ENCODE data around the gene OSTF1.

The OSTF1 gene

DNA sequence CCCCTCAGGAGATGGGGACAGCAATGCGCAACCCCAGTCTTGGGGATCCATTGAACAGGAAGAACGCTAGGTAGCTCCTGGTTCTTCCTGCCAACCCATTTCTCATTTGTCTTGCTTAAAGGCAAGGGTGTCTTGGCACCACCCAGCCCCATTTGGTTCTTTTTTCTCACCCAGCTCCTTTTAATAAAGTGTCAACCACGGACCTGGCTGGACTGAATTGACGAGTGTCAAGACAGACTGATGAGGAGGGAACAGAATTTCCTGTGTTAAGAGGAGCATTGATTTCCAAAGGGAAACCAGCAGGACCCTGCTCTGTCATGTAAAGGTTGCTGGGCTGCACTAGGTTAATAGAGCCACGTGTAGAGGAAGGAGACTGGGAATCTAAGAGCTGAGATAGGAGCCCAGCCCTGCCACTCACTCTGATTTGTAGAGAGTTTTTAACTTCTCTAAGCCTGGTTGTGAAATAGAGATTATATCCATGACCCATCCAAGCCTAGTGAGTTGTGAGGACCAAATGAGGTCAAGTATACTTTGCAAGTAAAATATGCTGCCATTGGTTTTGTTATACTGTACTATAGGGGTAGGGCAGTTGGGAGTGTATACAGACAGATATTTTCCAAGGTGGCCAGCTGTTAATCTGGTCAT, 33.7 kb downstream of the OSTF1 start:
- no peak for DNase-seq (ENCODE audit: low read depth)

DNA sequence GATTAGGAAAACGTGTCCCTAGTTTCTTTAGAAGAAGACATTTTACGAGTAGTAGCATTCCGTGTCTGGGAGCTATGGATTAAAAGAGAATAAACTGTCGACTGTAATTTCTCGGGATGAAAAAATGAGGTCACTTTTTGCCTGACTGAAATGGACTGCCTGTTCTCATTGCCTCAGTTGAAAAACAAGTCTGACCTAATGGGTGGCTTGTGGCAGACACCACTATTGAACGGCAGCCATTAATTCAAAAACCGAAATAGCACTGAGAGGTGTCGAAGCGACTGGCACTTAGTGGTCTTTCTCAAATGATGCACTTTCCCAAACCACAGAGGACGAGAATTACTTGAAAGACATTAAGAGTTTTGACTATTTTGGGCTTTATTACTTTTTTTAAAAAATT, 35.4 kb downstream of the OSTF1 start:
- DNase-seq (ENCODE audit: low read depth) = no peak

DNA sequence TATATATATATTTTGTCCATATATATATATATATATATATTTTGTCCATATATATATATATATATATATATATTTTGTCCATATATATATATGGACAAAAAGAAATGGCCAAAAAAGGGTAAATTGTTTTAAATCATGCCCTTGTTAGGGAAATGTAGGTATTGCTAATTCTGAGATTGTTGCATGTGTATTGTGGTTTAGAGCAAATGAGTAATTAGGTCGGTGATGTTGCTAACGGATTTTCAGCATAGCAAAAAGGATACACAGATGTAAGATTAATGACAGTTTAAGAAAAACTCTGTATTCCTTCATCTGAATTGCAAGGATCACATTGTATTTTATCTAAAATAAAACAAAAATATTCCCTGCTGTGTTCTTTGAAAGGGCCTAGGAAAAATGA, 40.2 kb downstream of the OSTF1 start:
- DNase-seq (ENCODE audit: low read depth) = no peak

DNA sequence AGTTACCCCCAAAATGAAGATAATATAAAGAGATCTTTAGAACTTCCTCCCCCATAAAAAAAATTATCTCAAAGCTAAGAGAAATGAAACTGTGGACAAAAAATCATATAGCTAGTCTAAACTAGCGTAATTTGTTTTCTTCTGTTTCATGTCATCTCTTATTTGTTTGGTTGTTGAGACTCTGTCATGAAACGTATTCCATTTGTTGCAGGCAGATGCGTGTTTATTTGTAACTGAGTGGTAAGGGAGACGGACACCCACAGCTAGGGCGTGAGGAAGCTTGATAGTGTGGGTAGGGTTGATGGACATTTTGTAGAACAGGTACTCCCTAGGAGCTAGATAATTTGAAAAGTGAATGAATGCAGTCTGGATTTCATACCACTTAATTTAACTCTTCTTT, 41.9 kb downstream of the OSTF1 start:
- no peak for DNase-seq (ENCODE audit: low read depth)

DNA sequence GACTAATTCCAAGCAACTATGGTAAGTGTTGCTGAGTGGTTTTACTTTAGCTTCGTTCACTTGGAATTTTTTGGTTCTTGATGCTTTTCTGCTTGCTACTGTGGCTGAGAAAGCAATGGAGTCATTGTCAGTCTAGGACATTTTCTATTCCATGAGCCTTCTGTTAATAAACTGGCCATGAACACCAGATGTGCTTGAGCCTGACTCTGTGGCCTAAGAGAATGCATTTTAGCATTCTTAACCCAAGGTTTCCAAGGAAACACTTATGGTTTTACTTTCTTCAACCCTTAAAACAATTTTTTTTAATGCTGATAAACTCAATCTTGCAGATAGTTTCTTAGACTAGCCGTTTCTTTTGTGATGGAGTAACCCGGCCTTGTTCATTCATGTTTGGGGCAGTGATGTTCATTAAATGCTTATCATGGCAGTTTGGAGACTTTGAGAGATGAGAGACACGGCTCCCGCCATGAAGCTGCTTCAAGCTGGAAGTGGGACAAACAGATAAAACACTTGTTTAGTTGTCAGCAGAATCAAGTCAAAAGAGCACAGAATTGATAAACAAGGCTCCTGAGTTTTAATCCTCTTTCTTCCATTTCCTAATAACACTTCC, 42.4 kb downstream of the OSTF1 start:
- no peak for DNase-seq (ENCODE audit: low read depth)

DNA sequence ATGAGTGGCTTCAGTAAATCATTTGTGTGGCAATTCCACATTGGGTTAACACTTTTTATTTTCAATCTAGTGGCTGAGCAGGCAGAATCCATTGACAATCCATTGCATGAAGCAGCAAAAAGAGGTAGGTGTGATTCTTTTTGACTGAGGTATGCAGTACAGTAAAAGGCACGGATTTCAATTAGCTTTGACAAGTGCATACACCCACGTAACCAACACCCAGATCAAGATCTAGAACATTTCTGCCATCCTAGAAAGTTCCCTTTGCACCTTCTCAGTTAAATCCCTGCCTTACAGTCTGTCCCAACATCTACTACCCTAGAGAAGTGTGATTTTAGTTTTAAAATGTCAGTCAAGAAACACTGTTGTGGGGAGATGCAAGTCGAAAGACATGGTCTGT, 43.4 kb downstream of the OSTF1 start:
- no peak for DNase-seq (ENCODE audit: low read depth)

DNA sequence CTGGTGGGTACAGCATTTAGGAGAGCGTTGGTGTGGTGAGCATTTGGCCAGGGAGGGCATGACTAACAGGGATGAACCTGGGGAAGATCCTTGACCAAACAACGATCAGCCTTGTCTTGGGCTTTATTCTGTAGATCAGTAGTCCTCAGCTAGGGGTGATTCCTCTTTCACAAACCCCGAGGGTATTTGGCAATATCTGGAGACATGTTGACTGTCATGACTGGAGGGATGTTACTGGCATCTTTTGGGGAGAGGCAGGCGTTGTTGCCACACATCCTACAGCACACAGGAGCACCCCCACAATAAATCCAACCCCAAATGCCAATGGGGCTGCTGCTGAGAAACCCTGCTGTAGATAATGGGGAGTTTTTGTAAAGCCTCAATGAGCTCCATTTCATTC, 43.9 kb downstream of the OSTF1 start:
- DNase-seq (ENCODE audit: low read depth) = no peak

DNA sequence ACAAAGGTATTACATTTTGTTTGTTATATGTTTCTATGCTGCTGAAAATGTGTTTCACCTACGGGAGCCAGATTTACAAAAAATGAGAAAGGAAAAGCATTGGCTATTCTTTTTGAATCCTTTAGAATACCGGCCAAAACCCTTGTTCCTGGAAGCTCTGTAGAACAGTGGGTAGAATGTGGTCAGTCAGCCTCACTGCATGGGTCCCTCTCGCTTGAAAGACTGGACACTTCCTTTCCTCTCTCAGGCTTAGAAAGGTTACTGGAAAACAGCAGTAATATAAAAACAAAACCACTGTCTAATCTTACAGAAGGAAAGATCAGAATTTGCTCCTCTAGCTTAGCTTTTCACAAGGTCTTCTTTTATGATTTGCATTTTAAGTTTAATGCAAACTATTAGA, 45.1 kb downstream of the OSTF1 start:
- DNase-seq (ENCODE audit: low read depth) = no peak

DNA sequence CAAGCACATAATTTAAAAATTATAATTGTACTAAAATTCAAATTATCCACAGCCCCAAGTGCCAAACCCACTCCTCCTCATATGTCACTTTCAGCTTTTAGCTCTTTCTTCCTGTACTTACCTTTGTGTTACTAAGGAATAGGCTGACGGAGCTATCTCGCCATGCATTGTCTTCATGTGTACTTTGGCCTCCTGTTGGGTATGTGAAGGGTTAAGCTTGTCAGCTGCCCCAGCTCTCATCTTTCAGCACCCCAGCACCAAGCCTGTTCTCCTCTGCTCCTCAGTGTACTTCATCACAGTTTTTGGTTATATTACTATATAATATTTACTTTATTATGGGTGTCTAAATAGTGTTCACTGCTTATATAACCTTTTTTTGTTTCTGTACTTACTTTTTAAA, 46.2 kb downstream of the OSTF1 start:
- DNase-seq (ENCODE audit: low read depth) = no peak

DNA sequence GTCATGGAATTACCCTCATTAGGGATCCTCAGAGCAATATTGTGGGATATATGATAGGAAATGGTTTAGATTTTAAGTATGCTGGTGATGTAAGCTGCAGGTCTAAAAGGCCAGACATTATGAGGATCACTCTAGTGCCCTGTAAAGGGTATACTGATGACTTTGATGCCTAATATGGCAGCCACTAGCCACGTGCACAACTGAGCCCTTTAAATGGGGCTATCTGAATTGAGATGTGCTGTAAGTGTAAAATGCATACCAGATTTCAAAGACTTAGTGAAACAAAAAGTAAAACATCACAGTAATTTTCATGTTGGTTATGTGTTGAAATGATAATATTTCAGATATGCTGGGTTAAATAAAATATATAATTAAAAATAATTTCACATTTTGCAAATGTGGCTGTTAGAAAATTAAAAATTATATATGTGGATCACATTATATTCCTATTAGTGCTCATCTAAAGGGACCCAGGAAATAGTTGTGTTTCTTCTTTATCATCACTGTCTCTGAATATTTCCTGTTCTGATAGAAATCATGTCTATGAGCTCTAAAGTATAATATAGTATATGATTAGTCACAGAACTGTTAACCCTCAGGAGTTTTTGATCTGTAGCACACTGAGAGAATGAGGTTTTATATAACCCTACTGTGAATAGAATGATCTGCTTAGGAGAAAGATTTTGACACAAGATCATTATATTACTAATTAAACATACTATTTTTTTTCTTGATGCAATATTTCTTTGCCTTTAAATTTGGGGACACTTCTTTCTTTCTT, 50.1 kb downstream of the OSTF1 start:
- no peak for DNase-seq (ENCODE audit: low read depth)

DNA sequence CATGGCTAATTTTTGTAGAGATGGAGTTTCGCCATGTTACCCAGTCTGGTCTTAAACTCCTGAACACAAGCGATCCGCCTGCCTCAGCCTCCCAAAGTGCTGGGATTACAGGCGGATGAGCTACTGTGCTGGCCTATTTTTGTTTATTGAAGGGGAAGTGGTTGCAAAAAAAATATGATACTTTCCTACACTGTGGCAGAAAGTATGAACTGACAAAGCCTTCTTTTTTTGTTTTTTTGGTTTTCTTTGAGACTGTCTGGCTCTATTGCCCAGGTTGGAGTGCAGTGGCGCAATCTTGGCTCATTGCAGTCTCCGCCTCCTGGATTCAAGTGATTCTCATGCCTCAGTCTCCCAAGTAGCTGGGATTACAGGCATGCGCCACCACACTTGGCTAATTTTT, 50.9 kb downstream of the OSTF1 start:
- DNase-seq (ENCODE audit: low read depth) = no peak

DNA sequence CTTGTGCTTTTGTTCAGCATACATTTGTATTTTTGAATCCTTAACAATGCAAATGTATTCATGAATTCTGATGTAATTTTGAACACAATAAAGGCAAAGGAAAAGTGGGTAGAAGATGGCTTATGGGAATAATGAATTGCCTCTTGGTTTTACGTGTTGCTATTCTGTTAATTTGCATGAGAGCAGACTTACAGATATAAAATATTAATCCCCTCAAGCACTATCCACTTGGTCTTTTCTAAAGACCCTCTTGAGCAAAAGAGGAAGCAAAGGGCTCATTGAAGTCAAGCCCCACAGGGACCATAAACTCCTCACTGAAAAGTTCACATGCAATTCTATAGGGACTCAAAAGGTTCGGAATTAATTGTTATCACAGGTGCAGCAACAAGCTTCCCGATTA, 51.9 kb downstream of the OSTF1 start:
- no peak for DNase-seq (ENCODE audit: low read depth)

DNA sequence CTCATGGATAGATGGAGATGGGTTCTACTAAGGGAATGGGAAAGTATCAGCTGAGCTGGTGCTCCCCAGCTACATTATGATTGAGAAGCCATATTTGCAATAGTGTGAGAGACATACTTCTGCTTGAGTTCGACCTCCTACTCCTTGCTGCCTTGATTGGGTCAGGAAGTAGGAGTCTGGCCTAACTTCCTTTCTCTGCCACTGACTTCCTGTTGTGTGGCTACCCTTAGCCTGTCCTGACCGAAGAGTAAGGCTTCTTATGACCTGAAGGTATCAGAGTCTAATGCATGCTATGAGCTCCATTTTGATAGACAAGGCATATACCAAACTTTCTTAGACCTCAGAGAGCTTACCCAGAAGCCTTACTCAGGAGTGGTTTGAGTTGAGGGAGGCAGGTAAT, 53.9 kb downstream of the OSTF1 start:
- DNase-seq (ENCODE audit: low read depth) = no peak

DNA sequence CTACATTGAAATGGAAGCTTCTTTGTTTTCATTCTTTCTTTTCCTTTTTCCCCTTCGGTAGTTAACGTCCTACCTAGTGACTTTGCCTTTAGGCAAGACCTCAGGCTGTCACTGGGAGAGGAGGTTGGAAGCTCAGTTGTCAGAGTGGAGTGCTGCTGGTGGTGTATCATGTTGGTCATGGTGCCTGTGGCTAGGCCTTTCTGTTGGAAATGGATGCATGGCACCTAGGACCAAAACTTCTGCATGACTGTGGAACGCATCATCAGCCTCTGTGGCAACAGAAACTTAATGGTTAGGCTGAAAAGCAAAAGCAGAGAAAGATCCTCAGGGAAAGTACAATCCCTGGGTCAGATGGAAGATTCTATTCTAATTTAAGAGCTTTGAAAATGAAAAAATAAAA, 57.9 kb downstream of the OSTF1 start:
- no peak for DNase-seq (ENCODE audit: low read depth)

DNA sequence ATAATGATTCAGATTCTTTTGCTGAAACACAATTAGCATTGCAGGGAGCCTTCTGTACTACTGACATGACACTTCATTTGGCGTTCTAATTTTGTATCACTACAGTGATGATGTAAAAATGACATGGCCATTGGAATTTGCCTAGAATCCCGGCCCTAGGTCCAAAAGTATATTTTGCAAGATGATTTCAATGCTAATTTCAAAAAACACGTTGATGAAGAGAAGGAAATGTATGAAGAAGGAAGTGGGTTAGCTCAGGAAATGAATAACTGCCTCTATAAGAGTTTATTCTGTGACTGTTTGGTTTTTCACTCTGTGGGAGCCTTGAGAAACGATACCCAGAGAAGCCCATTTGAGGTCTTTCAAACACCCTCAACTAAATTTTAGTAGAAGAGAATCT, 59.3 kb downstream of the OSTF1 start:
- DNase-seq (ENCODE audit: low read depth) = no peak

DNA sequence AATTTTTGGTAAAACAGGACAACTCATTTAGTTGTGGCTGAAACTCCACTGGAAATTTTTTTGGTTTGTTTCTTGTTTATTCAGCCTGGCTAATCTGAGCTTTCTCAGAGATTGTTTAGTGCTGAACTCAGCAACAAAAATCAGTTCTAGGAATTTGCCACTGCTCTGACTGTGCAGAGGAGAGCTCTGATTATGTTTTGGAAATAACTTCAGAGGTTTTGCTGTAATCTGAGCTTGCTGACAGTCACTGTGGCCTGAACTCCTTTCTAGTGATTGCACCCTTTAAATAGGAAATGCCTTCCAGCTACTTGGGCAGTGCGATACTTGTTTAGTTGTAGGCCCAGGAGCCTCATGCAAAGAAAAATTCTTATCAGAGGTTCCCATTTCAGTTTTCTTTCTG, 60.2 kb downstream of the OSTF1 start:
- DNase-seq (ENCODE audit: low read depth) = peak; percentile 89

DNA sequence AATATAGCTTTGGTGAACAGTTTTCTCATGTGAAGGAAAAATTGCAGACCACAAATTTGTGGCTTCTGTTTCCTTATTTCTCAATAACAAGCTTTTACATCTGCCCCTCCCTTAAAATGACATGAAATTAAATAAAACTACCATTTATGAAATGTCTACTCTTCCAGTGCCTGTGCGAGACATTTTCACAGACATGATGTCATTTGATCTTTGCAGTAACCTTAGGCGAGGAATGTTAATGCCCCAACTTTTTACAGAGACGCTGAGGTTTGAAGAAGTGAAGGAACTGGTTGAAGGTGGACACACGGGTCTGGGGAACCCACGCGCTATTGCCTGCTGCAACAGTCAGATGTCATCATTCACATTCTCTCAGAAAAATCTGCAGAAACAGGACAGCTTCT, 61.5 kb downstream of the OSTF1 start:
- no peak for DNase-seq (ENCODE audit: low read depth)

DNA sequence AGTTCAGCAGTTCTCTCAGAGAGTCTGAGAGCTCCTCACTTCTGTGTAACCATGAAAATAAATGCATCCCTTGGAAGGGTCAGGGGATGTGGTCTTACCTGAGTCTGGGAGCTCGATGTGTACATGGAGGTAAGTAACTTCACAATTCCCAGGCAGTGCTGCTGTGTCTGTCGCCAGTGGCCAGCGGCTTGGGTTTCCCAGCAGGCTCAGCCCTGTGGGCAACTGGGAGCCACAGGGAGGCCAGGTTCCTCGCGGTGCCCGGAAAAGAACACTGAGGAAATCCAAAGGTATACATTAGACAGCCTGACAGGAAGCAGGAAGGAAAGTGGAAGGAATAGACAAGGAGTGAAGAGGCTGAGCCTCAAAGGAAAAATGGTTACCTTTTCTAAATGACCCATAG, 62.2 kb downstream of the OSTF1 start:
- no peak for DNase-seq (ENCODE audit: low read depth)

DNA sequence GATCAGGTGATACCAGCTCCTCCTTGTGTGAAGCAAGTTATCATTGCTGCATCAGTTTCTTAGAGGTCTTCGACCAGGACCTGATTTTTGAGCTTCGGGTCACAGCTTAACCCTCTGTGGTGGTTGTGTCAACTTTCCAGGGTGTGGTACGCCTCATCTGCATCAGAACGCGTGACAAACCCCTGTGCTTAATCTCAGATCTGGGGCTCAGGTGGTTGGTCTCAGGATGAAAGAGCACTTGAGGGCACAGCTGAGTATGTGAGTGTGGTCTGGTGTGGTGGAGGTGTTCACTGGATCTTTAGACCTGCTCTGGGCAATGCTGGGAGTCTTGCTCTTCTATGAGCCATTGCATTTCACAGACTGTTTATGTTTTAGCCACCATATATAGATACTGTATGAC, 64.1 kb downstream of the OSTF1 start:
- DNase-seq (ENCODE audit: low read depth) = no peak

DNA sequence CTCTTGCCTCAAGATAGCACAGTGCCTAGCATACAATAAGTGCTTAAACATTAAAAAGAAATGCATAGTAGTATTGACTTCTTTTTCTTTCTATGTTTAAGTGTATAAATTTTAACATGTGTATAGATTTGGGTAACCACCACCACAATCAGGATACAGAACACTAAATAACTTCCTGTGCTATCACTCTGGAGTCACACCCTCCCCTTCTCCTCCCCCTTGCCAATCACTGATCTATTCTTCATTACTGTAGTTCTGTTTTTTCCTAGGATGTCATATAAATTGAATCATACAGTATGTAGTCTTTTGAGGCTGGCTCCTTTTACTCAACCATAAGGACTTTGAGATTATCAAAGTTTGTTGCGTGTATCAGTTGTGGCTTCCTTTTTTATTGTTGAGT, 68.5 kb downstream of the OSTF1 start:
- DNase-seq (ENCODE audit: low read depth) = no peak

DNA sequence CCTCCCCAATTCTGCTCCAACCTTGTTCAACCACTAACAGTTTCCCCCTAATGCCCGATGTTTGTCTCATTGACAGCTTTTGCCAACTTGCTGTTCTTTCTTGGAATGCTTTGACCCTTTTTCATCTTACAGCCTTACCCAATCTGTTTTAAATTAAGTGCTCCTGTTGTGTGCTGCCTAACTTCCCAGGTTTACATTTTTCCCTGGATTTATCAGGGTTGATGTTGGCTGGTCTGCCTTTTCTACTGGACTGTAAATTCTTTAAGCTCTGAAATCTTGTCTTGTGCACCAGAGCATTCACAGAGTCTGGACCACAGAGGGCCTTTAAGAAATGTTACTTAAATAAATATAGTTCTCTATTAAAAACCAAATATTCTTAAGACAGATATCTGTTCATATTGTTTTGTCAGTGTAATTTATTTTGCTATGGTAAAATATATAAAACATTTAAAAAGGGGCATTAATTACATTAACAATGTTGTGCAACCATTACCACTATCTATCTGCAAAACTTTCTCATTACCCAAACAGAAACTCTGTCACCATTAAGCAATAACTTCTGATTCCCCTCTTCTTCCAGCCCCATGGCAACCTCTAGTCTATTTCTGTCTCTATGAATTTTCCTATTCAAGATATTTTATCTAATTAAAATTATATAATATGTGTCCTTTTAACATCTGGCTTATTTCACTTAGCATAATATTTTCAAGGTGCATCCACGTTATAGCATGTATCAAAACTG, 73.0 kb downstream of the OSTF1 start:
- DNase-seq (ENCODE audit: low read depth) = no peak

DNA sequence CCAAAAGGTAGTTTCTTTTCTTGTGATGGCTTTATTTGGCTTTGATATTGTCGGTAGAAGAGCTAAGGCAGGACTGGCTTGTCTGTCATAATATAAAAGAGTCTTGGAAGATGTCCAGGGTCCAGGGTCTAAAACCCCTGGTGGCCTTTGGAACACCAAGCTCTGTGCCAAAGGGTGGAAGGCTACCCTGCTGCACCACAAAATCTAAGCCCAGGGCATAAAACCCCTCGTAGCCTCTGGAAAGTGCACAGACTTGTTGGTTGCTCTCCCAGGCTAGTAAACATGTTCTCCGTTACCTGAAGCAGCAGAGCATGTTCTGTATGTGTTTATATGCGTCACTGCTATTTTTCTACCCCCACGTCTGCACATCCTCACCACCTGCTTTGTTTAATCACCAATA, 75.5 kb downstream of the OSTF1 start:
- no peak for DNase-seq (ENCODE audit: low read depth)

DNA sequence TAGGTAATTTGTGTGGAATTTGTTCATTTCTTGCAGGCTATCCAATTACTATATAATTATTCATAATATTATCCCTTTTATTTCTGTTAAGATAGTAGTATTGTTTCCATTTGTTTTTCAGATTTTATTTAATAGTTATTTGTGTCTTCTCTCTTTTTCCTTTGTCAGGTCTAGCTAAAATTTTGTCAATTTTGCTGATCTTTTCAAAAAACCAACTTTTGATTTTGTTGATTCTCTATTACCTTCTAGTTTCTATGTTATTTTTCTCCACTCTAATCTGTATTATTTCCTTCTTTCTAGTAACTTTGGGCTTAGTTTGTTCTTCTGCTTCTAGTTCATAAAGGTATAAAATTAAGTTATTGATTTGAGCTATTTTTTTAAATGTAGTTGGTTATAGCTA, 76.3 kb downstream of the OSTF1 start:
- no peak for DNase-seq (ENCODE audit: low read depth)
